Measurements from ENCODE around the gene PCDHGB7. TPM values are rescaled to one million over a fixed set of nuclear protein-coding genes. Genes with fewer than 3 reads are reported as not detected.

PCDHGB7 gene
- total and polyA plus RNA-seq, 8 donors = 0.56 to 19.3 (median 4.7) TPM

DNA sequence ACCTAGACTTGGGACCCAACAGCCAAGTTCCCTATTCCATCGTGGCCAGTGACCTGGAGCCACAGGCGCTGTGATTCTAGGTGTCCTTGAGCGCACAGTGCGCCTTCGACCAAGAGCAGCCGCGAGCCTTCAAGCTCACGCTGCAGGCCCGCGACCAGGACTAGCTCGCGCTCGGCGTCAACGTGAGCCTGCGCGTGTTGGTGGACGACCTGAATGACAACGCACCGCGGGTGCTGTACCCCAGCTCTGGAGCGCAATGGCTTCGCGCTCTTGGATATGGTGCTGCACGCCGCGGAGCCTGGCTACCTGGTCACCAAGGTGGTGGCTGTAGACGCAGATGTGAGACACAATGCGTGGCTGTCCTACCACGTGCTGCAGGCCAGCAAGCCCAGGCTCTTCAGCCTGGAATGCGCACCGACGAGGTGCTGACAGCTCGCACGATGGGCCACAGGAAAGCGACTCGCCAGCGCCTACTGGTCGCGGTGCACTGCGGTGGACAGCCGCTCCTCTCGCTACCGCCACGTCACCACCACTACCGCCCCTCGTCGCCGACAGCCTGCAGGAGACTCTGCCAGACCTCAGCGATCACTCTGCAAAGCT, 24.2 kb downstream of the PCDHGB7 start:
- Histone ChIP-seq H3K27me3 (no peaks in the 10 kb centered on the region), H3K27ac (no peak overlapping the region), H3K9me3 (peaks cover 13 to 84% (median 60%) of the 10 kb centered on the region in 4 donors), H3K4me1 (no peaks in the 10 kb centered on the region), H3K36me3 (peaks cover 0 to 12% (median 0%) of the 10 kb centered on the region in 4 donors), H3K4me3 (no peak overlapping the region)
- WGBS, 5 donors = 43 to 57% (median 50%) methylated on average over 43 to 50 of the region's 50 CpGs
- DNase-seq = no peak
- TF ChIP-seq POLR2A (IDR thresholded peaks at IDR 0.05) (no peak), POLR2AphosphoS5 (IDR thresholded peaks at IDR 0.05) (no peak), EP300 (IDR thresholded peaks at IDR 0.05) (no peak)
- TF ChIP-seq, protein P1, sequence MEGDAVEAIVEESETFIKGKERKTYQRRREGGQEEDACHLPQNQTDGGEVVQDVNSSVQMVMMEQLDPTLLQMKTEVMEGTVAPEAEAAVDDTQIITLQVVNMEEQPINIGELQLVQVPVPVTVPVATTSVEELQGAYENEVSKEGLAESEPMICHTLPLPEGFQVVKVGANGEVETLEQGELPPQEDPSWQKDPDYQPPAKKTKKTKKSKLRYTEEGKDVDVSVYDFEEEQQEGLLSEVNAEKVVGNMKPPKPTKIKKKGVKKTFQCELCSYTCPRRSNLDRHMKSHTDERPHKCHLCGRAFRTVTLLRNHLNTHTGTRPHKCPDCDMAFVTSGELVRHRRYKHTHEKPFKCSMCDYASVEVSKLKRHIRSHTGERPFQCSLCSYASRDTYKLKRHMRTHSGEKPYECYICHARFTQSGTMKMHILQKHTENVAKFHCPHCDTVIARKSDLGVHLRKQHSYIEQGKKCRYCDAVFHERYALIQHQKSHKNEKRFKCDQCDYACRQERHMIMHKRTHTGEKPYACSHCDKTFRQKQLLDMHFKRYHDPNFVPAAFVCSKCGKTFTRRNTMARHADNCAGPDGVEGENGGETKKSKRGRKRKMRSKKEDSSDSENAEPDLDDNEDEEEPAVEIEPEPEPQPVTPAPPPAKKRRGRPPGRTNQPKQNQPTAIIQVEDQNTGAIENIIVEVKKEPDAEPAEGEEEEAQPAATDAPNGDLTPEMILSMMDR (IDR thresholded peaks at IDR 0.05) = no peak
- intact Hi-C loops (cut with DNase I; ENCODE audit: low total_unique reads) = no loop called here

DNA sequence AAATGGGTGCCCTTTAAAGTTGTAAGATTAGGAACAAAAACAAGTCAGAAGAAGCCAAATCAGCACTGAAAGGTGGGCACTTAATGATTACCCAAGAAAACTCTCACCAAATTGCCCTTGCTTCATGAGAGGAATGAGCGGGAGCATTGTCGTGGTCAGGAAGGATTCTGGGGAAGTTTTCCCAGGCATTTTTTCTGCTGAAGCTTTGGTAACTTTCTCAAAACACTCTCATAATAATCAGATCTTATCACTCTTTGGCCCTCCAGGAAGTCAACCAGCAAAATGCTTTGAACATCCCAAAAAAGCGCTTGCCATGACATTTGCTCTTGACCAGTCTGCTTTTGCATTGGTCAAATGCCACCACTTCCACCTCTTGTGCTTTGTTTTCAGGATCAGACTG, 47.9 kb downstream of the PCDHGB7 start:
- H3K4me3 ChIP-seq = no peak overlapping the region
- H3K36me3 ChIP-seq = peaks cover 0 to 5% (median 0%) of the 10 kb centered on the region in 4 donors
- DNase-seq = no peak
- WGBS, 5 donors = 88 to 96% (median 93%) methylated on average over 3 of the region's 3 CpGs
- H3K27me3 ChIP-seq = no peaks in the 10 kb centered on the region
- no peak overlapping the region for H3K27ac ChIP-seq
- H3K4me1 ChIP-seq = no peaks in the 10 kb centered on the region
- peaks cover 0 to 15% (median 0%) of the 10 kb centered on the region in 4 donors for H3K9me3 ChIP-seq
- no peak for TF ChIP-seq EP300 (IDR thresholded peaks at IDR 0.05)
- TF ChIP-seq, protein P1 (IDR thresholded peaks at IDR 0.05) = no peak
- TF ChIP-seq POLR2AphosphoS5 (IDR thresholded peaks at IDR 0.05) = no peak
- TF ChIP-seq POLR2A (IDR thresholded peaks at IDR 0.05) = no peak
- intact Hi-C loops (cut with DNase I; ENCODE audit: low total_unique reads) = no loop called here

Other genes with a start within 250 kb of the PCDHGB7 start
Only the 30 nearest of the 37 such genes appear.
- gene PCDHB11, start 218.1 kb upstream of the PCDHGB7 start, total RNA-seq = 1 to 10 TPM in 2 of 5 donors, under 1 TPM in 1, not detected in 2; 0.87 to 4.4 (median 1.3) TPM
- 1 to 10 TPM in 1 of 3 donors, under 1 TPM in 2; 0.12 to 1.1 (median 0.30) TPM for gene PCDHB11, start 218.1 kb upstream of the PCDHGB7 start, polyA plus RNA-seq
- gene PCDHB12, start 209.0 kb upstream of the PCDHGB7 start, total RNA-seq = 1 to 10 TPM in 4 of 5 donors, not detected in 1; 1.2 to 8.5 (median 2.9) TPM
- gene PCDHB12, start 209.0 kb upstream of the PCDHGB7 start, polyA plus RNA-seq = under 1 TPM; 0.19 to 0.31 (median 0.28) TPM
- 10 to 100 TPM in 1 of 5 donors, 1 to 10 TPM in 2, under 1 TPM in 2; under 0.01 to 28.1 (median 3.1) TPM for gene PCDHB13, start 203.8 kb upstream of the PCDHGB7 start, total RNA-seq
- gene PCDHB13, start 203.8 kb upstream of the PCDHGB7 start, polyA plus RNA-seq = under 1 TPM in 2 of 3 donors, not detected in 1; 0.12 to 0.28 TPM
- gene PCDHB14, start 194.3 kb upstream of the PCDHGB7 start, total RNA-seq = 1 to 10 TPM in 4 of 5 donors, not detected in 1; 1.3 to 6.4 (median 3.6) TPM
- gene PCDHB14, start 194.3 kb upstream of the PCDHGB7 start, polyA plus RNA-seq = 1 to 10 TPM in 1 of 3 donors, under 1 TPM in 2; 0.31 to 1.1 (median 0.44) TPM
- gene PCDHB15, start 172.3 kb upstream of the PCDHGB7 start, total RNA-seq = 1 to 10 TPM in 2 of 5 donors, under 1 TPM in 1, not detected in 2; 0.58 to 6.6 (median 2.2) TPM
- gene PCDHB15, start 172.3 kb upstream of the PCDHGB7 start, polyA plus RNA-seq = 1 to 10 TPM in 1 of 3 donors, under 1 TPM in 2; 0.44 to 1.2 (median 0.73) TPM
- 1 to 10 TPM in 1 of 5 donors, under 1 TPM in 1, not detected in 3; 0.43 to 4.8 TPM for gene SLC25A2, start 113.6 kb upstream of the PCDHGB7 start, total RNA-seq
- not detected for gene SLC25A2, start 113.6 kb upstream of the PCDHGB7 start, polyA plus RNA-seq
- gene TAF7, start 96.9 kb upstream of the PCDHGB7 start, total RNA-seq = 10 to 100 TPM; 22.0 to 89.8 (median 36.5) TPM
- 10 to 100 TPM; 32.6 to 46.1 (median 43.5) TPM for gene TAF7, start 96.9 kb upstream of the PCDHGB7 start, polyA plus RNA-seq
- gene PCDHGA1, start 87.2 kb upstream of the PCDHGB7 start, total RNA-seq = under 1 TPM in 1 of 5 donors, not detected in 4; 0.18 TPM
- gene PCDHGA1, start 87.2 kb upstream of the PCDHGB7 start, polyA plus RNA-seq = under 1 TPM in 1 of 3 donors, not detected in 2; 0.13 TPM
- gene PCDHGA2, start 78.9 kb upstream of the PCDHGB7 start, total RNA-seq = 1 to 10 TPM; 1.2 to 3.5 (median 2.0) TPM
- under 1 TPM; 0.06 to 0.31 (median 0.18) TPM for gene PCDHGA2, start 78.9 kb upstream of the PCDHGB7 start, polyA plus RNA-seq
- 1 to 10 TPM in 3 of 5 donors, under 1 TPM in 1, not detected in 1; 0.58 to 6.7 (median 1.4) TPM for gene PCDHGA3, start 73.8 kb upstream of the PCDHGB7 start, total RNA-seq
- under 1 TPM in 1 of 3 donors, not detected in 2; 0.08 TPM for gene PCDHGA3, start 73.8 kb upstream of the PCDHGB7 start, polyA plus RNA-seq
- 1 to 10 TPM in 1 of 5 donors, under 1 TPM in 3, not detected in 1; under 0.01 to 1.2 (median 0.68) TPM for gene PCDHGB1, start 67.6 kb upstream of the PCDHGB7 start, total RNA-seq
- under 1 TPM in 1 of 3 donors, not detected in 2; 0.03 TPM for gene PCDHGB1, start 67.6 kb upstream of the PCDHGB7 start, polyA plus RNA-seq
- gene PCDHGA4, start 62.7 kb upstream of the PCDHGB7 start, total RNA-seq = 1 to 10 TPM in 4 of 5 donors, under 1 TPM in 1; 0.29 to 9.3 (median 2.4) TPM
- under 1 TPM in 1 of 3 donors, not detected in 2; 0.08 TPM for gene PCDHGA4, start 62.7 kb upstream of the PCDHGB7 start, polyA plus RNA-seq
- gene PCDHGB2, start 57.7 kb upstream of the PCDHGB7 start, total RNA-seq = 10 to 100 TPM in 1 of 5 donors, 1 to 10 TPM in 3, not detected in 1; 2.5 to 10.7 (median 8.1) TPM
- under 1 TPM in 1 of 3 donors, not detected in 2; 0.10 TPM for gene PCDHGB2, start 57.7 kb upstream of the PCDHGB7 start, polyA plus RNA-seq
- gene PCDHGA5, start 53.5 kb upstream of the PCDHGB7 start, total RNA-seq = 1 to 10 TPM in 4 of 5 donors, not detected in 1; 2.3 to 6.7 (median 3.6) TPM
- under 1 TPM in 1 of 3 donors, not detected in 2; 0.15 TPM for gene PCDHGA5, start 53.5 kb upstream of the PCDHGB7 start, polyA plus RNA-seq
- gene PCDHGB3, start 47.4 kb upstream of the PCDHGB7 start, total RNA-seq = 1 to 10 TPM in 4 of 5 donors, under 1 TPM in 1; 0.87 to 8.8 (median 3.8) TPM
- under 1 TPM in 2 of 3 donors, not detected in 1; 0.06 to 0.08 TPM for gene PCDHGB3, start 47.4 kb upstream of the PCDHGB7 start, polyA plus RNA-seq
- gene PCDHGA6, start 43.8 kb upstream of the PCDHGB7 start, total RNA-seq = 1 to 10 TPM in 3 of 5 donors, under 1 TPM in 2; 0.29 to 4.4 (median 1.8) TPM
- gene PCDHGA6, start 43.8 kb upstream of the PCDHGB7 start, polyA plus RNA-seq = under 1 TPM in 2 of 3 donors, not detected in 1; 0.06 to 0.38 TPM
- gene PCDHGA7, start 34.9 kb upstream of the PCDHGB7 start, total RNA-seq = 10 to 100 TPM in 1 of 5 donors, 1 to 10 TPM in 2, under 1 TPM in 1, not detected in 1; 0.87 to 29.0 (median 2.7) TPM
- gene PCDHGA7, start 34.9 kb upstream of the PCDHGB7 start, polyA plus RNA-seq = under 1 TPM in 2 of 3 donors, not detected in 1; 0.06 to 0.30 TPM
- 10 to 100 TPM in 1 of 5 donors, 1 to 10 TPM in 2, under 1 TPM in 2; 0.29 to 12.1 (median 1.2) TPM for gene PCDHGB4, start 30.0 kb upstream of the PCDHGB7 start, total RNA-seq
- gene PCDHGB4, start 30.0 kb upstream of the PCDHGB7 start, polyA plus RNA-seq = under 1 TPM in 2 of 3 donors, not detected in 1; 0.12 to 0.45 TPM
- 10 to 100 TPM in 1 of 5 donors, 1 to 10 TPM in 2, under 1 TPM in 2; under 0.01 to 12.5 (median 1.2) TPM for gene PCDHGA8, start 25.0 kb upstream of the PCDHGB7 start, total RNA-seq
- under 1 TPM in 2 of 3 donors, not detected in 1; 0.06 to 0.08 TPM for gene PCDHGA8, start 25.0 kb upstream of the PCDHGB7 start, polyA plus RNA-seq
- gene PCDHGB5, start 19.7 kb upstream of the PCDHGB7 start, total RNA-seq = 10 to 100 TPM in 2 of 5 donors, 1 to 10 TPM in 3; 1.8 to 16.8 (median 4.2) TPM
- gene PCDHGB5, start 19.7 kb upstream of the PCDHGB7 start, polyA plus RNA-seq = under 1 TPM in 2 of 3 donors, not detected in 1; 0.35 to 0.75 TPM
- 10 to 100 TPM in 1 of 5 donors, 1 to 10 TPM in 3, not detected in 1; 1.6 to 10.1 (median 3.2) TPM for gene PCDHGA9, start 14.9 kb upstream of the PCDHGB7 start, total RNA-seq
- gene PCDHGA9, start 14.9 kb upstream of the PCDHGB7 start, polyA plus RNA-seq = under 1 TPM in 2 of 3 donors, not detected in 1; 0.13 to 0.25 TPM
- 1 to 10 TPM in 3 of 5 donors, under 1 TPM in 1, not detected in 1; 0.29 to 6.2 (median 4.9) TPM for gene PCDHGB6, start 9.7 kb upstream of the PCDHGB7 start, total RNA-seq
- under 1 TPM in 2 of 3 donors, not detected in 1; 0.31 to 0.50 TPM for gene PCDHGB6, start 9.7 kb upstream of the PCDHGB7 start, polyA plus RNA-seq
- 1 to 10 TPM in 3 of 5 donors, under 1 TPM in 1, not detected in 1; 0.89 to 7.0 (median 4.5) TPM for gene PCDHGA10, start 4.7 kb upstream of the PCDHGB7 start, total RNA-seq
- under 1 TPM; 0.15 to 0.65 (median 0.44) TPM for gene PCDHGA10, start 4.7 kb upstream of the PCDHGB7 start, polyA plus RNA-seq
- gene PCDHGA11, start 3.4 kb downstream of the PCDHGB7 start, total RNA-seq = 10 to 100 TPM in 1 of 5 donors, 1 to 10 TPM in 3, under 1 TPM in 1; 0.45 to 15.2 (median 2.9) TPM
- gene PCDHGA11, start 3.4 kb downstream of the PCDHGB7 start, polyA plus RNA-seq = under 1 TPM; 0.25 to 0.48 (median 0.31) TPM
- gene PCDHGA12, start 12.8 kb downstream of the PCDHGB7 start, total RNA-seq = 1 to 10 TPM in 4 of 5 donors, under 1 TPM in 1; 0.58 to 7.4 (median 5.4) TPM
- under 1 TPM in 2 of 3 donors, not detected in 1; 0.12 to 0.20 TPM for gene PCDHGA12, start 12.8 kb downstream of the PCDHGB7 start, polyA plus RNA-seq
- gene PCDHGC3, start 58.3 kb downstream of the PCDHGB7 start, total RNA-seq = 10 to 100 TPM in 4 of 5 donors, 1 to 10 TPM in 1; 7.6 to 35.8 (median 18.8) TPM
- gene PCDHGC3, start 58.3 kb downstream of the PCDHGB7 start, polyA plus RNA-seq = 10 to 100 TPM; 20.0 to 30.3 (median 29.1) TPM
- gene PCDHGC4, start 67.4 kb downstream of the PCDHGB7 start, total RNA-seq = 10 to 100 TPM in 1 of 5 donors, 1 to 10 TPM in 2, under 1 TPM in 1, not detected in 1; 0.87 to 15.4 (median 5.0) TPM
- gene PCDHGC4, start 67.4 kb downstream of the PCDHGB7 start, polyA plus RNA-seq = not detected
- 1 to 10 TPM in 3 of 5 donors, not detected in 2; 2.0 to 3.5 (median 2.7) TPM for gene PCDHGC5, start 71.4 kb downstream of the PCDHGB7 start, total RNA-seq
- under 1 TPM in 2 of 3 donors, not detected in 1; 0.08 to 0.12 TPM for gene PCDHGC5, start 71.4 kb downstream of the PCDHGB7 start, polyA plus RNA-seq
- gene DIAPH1, start 201.3 kb downstream of the PCDHGB7 start, total RNA-seq = 100 to 1,000 TPM in 1 of 5 donors, 10 to 100 TPM in 4; 18.0 to 181 (median 77.0) TPM
- 10 to 100 TPM; 41.4 to 98.1 (median 76.1) TPM for gene DIAPH1, start 201.3 kb downstream of the PCDHGB7 start, polyA plus RNA-seq
- gene HDAC3, start 219.2 kb downstream of the PCDHGB7 start, total RNA-seq = 10 to 100 TPM; 37.1 to 64.3 (median 48.4) TPM
- 10 to 100 TPM; 34.7 to 51.8 (median 36.2) TPM for gene HDAC3, start 219.2 kb downstream of the PCDHGB7 start, polyA plus RNA-seq